ENCODE measurements around the gene RHBDL1.

The RHBDL1 gene

GRCh38 chr16:723695-724094 is 48.2 kb downstream of the RHBDL1 start:
- H3K4me3 ChIP-seq (ENCODE audit: low read length), result no peak overlapping the region
- DNase-seq (ENCODE audit: low read depth), result no peak
- no peak for TF ChIP-seq CTCF (IDR thresholded peaks at IDR 0.05; ENCODE audit: insufficient read depth, low read depth, low read length, missing control alignments)

- TF ChIP-seq CTCF (IDR thresholded peaks at IDR 0.05; ENCODE audit: insufficient read depth, low read depth, low read length, missing control alignments), result no peak
- DNase-seq (ENCODE audit: low read depth), result no peak
- no peak overlapping the region for H3K4me3 ChIP-seq (ENCODE audit: low read length)
Measured at GRCh38 chr16:724188-725040, 48.9 kb downstream of the RHBDL1 start.

- DNase-seq (ENCODE audit: low read depth), result no peak
- no peak for TF ChIP-seq CTCF (IDR thresholded peaks at IDR 0.05; ENCODE audit: insufficient read depth, low read depth, low read length, missing control alignments)
- no peak overlapping the region for H3K4me3 ChIP-seq (ENCODE audit: low read length)
Measured at GRCh38 chr16:725041-725376, 49.5 kb downstream of the RHBDL1 start.

GRCh38 chr16:725463-726187 is 50.2 kb downstream of the RHBDL1 start:
- DNase-seq (ENCODE audit: low read depth), result no peak
- no peak for TF ChIP-seq CTCF (IDR thresholded peaks at IDR 0.05; ENCODE audit: insufficient read depth, low read depth, low read length, missing control alignments)
- H3K4me3 ChIP-seq (ENCODE audit: low read length), result no peak overlapping the region

GRCh38 chr16:726188-726437 is 50.6 kb downstream of the RHBDL1 start:
- TF ChIP-seq CTCF (IDR thresholded peaks at IDR 0.05; ENCODE audit: insufficient read depth, low read depth, low read length, missing control alignments), result no peak
- no peak for DNase-seq (ENCODE audit: low read depth)
- no peak overlapping the region for H3K4me3 ChIP-seq (ENCODE audit: low read length)

- peak; percentile 55 for DNase-seq (ENCODE audit: low read depth)
- H3K4me3 ChIP-seq (ENCODE audit: low read length), result peak within 1 kb of the TSS; percentile 72
- no peak for TF ChIP-seq CTCF (IDR thresholded peaks at IDR 0.05; ENCODE audit: insufficient read depth, low read depth, low read length, missing control alignments)
Measured at GRCh38 chr16:726438-727290, 51.2 kb downstream of the RHBDL1 start, which contains the start of the genes CCDC78 and HAGHL. CCDC78 (minus strand) TSS chr16:726443; CDS start chr16:726367, 76 bp downstream. HAGHL (plus strand) TSS chr16:727106; CDS start chr16:727510, 404 bp downstream.

Measured in epithelial cell of esophagus (primary cell).